Panc1 (cell line): ENCODE measurements around the gene CDYL.

Experiments used
- CTCF ChIP-seq: fragments of 450-650 bp; IDR thresholded peaks from 2 replicates; pipeline ENCODE4 v1.5.1; 2017; ENCODE audit warnings: mild to moderate bottlenecking
- POLR2AphosphoS5 ChIP-seq: IDR thresholded peaks from 2 replicates; pipeline ENCODE4 v1.6.1; 2012; ENCODE audit warnings: mild to moderate bottlenecking, low read depth, low read length, moderate library complexity
- REST ChIP-seq, 2 experiments: IDR thresholded peaks; 2 replicates each; pipeline ENCODE4 v1.6.1; 2011 to 2012; ENCODE audit warnings: low read depth in 2 of 2, control low read depth in 1 of 2, low read length in 1 of 2, mild to moderate bottlenecking in 1 of 2, moderate library complexity in 1 of 2; ENCODE audit not compliant: insufficient read depth in 1 of 2
- SIN3A ChIP-seq: IDR thresholded peaks from 2 replicates; pipeline ENCODE4 v1.6.1; 2012; ENCODE audit warnings: low read depth, mild to moderate bottlenecking, low read length, moderate library complexity, borderline replicate concordance; ENCODE audit not compliant: insufficient read depth
- TCF7L2 ChIP-seq: IDR thresholded peaks from 2 replicates; pipeline ENCODE4 v1.6.1; 2011; ENCODE audit warnings: mild to moderate bottlenecking, low read depth, low read length, inconsistent platforms

GRCh38 chr6:4913705-4914419 is 137.7 kb downstream of the CDYL start:
- TF ChIP-seq CTCF (no peak), POLR2AphosphoS5 (no peak), REST (IDR thresholded peaks at IDR 0.05; ENCODE audit: insufficient read depth in 1 of 2, low read depth in 2 of 2, low read length in 1 of 2) (no peak), TCF7L2 (no peak), SIN3A (no peak)
